A549 (cell line): ENCODE data around the gene POMGNT2.

ENCODE experiments used
- EP300 ChIP-seq, 2 experiments: fragments of >200 bp; sonication (Bioruptor Twin); formaldehyde crosslinking; IDR thresholded peaks; 2 replicates in 1 of 2; 3 replicates in 1 of 2; pipeline ENCODE4 v1.6.1; 2016 to 2017
- KDM5A ChIP-seq: fragments of 200-600 bp; sonication (generic); IDR thresholded peaks from 2 replicates; pipeline ENCODE4 v1.6.1; 2016; ENCODE audit warnings: antibody characterized with exemption, mild to moderate bottlenecking
- MYC ChIP-seq: IDR thresholded peaks from 2 replicates; pipeline ENCODE4 v1.6.1; 2012; ENCODE audit warnings: mild to moderate bottlenecking, inconsistent platforms, low read length, improper control_type of control experiment, borderline replicate concordance
- NR3C1 ChIP-seq: fragments of >200 bp; sonication (Bioruptor Twin); formaldehyde crosslinking; IDR thresholded peaks from 3 replicates; pipeline ENCODE4 v1.6.1; 2017
- POLR2A ChIP-seq: IDR thresholded peaks from 2 replicates; pipeline ENCODE4 v1.6.1; 2012; ENCODE audit warnings: mild to moderate bottlenecking, low read length
- RAD21 ChIP-seq, 2 experiments: fragments of >200 bp in 1 of 2; sonication (Bioruptor Twin) in 1 of 2; formaldehyde crosslinking in 1 of 2; IDR thresholded peaks in 1 of 2; conservative IDR thresholded peaks in 1 of 2; 2 replicates in 1 of 2; 3 replicates in 1 of 2; pipeline ENCODE4 v1.6.1; 2012 to 2018; ENCODE audit warnings: inconsistent platforms in 1 of 2
- RCOR1 ChIP-seq: fragments of 150-350 bp; IDR thresholded peaks from 2 replicates; pipeline ENCODE4 v1.6.1; 2014; ENCODE audit warnings: antibody characterized with exemption, low read length, low read depth
- RNF2 ChIP-seq: fragments of 200-600 bp; sonication (generic); IDR thresholded peaks from 2 replicates; pipeline ENCODE4 v1.6.1; 2016; ENCODE audit warnings: low read depth, mild to moderate bottlenecking, antibody characterized with exemption, moderate library complexity, borderline replicate concordance
- SMC3 ChIP-seq: fragments of >200 bp; sonication (Bioruptor Twin); formaldehyde crosslinking; IDR thresholded peaks from 3 replicates; pipeline ENCODE4 v1.6.1; 2018; ENCODE audit warnings: inconsistent platforms
- SREBF2 ChIP-seq: fragments of 450-650 bp; IDR thresholded peaks from 2 replicates; pipeline ENCODE4 v1.6.1; 2014; ENCODE audit warnings: mild to moderate bottlenecking, moderate library complexity
- TF ChIP-seq, protein P1 (sequence below): fragments of >200 bp; sonication (Bioruptor Twin); formaldehyde crosslinking; IDR thresholded peaks from 3 replicates; pipeline ENCODE4 v1.5.1; 2016
- TF ChIP-seq, protein P2 (sequence below): fragments of 250-450 bp; sonication (Bioruptor Pico); IDR thresholded peaks from 2 replicates; pipeline ENCODE4 v1.5.0; 2021; ENCODE audit warnings: mild to moderate bottlenecking, moderate library complexity, borderline replicate concordance

DNA sequence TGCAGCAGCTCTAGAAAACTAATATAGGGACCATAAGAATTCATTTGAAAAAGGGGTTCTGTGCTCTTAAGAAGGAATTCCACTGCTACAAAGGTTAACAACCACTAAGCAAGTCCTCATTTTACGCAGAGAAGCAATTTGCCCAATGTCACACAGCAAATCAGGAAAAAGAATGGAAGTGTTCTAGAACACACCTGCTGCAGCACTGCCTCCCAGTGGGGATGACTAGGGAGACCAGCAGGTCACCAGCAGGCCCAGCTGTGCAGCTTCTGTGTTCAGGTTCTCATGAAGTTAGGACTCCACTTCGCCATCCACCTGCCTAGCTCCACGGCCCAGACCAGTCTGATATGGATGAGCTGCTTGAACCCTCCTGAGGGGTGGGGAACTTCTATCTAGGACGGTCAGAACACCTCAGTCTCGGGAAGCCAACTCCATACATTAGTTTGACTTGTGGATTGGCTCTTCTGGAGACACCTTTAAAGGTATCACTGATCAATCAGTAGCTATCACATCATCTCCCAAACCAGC is 18.6 kb downstream of the POMGNT2 start:
- no peak for TF ChIP-seq RNF2
- no peak for TF ChIP-seq KDM5A
- TF ChIP-seq, protein P1, sequence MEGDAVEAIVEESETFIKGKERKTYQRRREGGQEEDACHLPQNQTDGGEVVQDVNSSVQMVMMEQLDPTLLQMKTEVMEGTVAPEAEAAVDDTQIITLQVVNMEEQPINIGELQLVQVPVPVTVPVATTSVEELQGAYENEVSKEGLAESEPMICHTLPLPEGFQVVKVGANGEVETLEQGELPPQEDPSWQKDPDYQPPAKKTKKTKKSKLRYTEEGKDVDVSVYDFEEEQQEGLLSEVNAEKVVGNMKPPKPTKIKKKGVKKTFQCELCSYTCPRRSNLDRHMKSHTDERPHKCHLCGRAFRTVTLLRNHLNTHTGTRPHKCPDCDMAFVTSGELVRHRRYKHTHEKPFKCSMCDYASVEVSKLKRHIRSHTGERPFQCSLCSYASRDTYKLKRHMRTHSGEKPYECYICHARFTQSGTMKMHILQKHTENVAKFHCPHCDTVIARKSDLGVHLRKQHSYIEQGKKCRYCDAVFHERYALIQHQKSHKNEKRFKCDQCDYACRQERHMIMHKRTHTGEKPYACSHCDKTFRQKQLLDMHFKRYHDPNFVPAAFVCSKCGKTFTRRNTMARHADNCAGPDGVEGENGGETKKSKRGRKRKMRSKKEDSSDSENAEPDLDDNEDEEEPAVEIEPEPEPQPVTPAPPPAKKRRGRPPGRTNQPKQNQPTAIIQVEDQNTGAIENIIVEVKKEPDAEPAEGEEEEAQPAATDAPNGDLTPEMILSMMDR: no peak
- TF ChIP-seq EP300 (IDR thresholded peaks at IDR 0.05): no peak
- no peak for TF ChIP-seq MYC
- no peak for TF ChIP-seq POLR2A
- TF ChIP-seq SREBF2: no peak
- TF ChIP-seq NR3C1: no peak
- TF ChIP-seq RCOR1: no peak
- TF ChIP-seq SMC3: no peak
- no peak for TF ChIP-seq RAD21 (conservative IDR thresholded peaks at IDR 0.05 in 1 of 2, IDR thresholded peaks at IDR 0.05 in 1 of 2)
- TF ChIP-seq, protein P2, sequence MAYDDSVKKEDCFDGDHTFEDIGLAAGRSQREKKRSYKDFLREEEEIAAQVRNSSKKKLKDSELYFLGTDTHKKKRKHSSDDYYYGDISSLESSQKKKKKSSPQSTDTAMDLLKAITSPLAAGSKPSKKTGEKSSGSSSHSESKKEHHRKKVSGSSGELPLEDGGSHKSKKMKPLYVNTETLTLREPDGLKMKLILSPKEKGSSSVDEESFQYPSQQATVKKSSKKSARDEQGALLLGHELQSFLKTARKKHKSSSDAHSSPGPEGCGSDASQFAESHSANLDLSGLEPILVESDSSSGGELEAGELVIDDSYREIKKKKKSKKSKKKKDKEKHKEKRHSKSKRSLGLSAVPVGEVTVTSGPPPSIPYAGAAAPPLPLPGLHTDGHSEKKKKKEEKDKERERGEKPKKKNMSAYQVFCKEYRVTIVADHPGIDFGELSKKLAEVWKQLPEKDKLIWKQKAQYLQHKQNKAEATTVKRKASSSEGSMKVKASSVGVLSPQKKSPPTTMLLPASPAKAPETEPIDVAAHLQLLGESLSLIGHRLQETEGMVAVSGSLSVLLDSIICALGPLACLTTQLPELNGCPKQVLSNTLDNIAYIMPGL (CRISPR knock-in tag): no peak
